Globus pallidus (tissue), 1 donor: ENCODE measurements around the gene ZCCHC24.
"Not testable (repeated sequence)": the region's sequence is repeated elsewhere in the genome, so short reads cannot be mapped to it uniquely, and the experiment has no call there.

ENCODE experiments used
- DNase-seq: peaks from one replicate; pipeline ENCODE4 v3.0.0-alpha.2; 2015; ENCODE audit warnings: low spot score

Gene ZCCHC24

DNA sequence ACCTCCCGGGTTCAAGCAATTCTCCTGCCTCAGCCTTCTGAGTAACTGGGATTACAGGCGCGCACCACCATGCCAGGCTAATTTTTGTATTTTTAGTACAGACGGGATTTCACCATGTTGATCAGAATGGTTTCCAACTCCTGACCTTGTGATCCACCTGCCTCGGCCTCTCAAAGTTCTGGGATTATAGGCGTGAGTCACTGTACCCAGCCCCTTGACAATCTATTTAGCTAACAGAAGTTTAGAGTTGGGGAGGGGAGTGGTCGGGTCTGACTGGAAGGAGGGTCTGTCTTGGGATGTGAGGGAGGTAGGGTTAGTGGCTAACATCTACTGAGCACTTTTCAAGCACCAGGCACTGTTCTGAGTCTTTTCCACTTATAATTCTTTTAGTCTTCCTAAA lies 27.0 kb upstream of the ZCCHC24 start:
- no peak for DNase-seq

GRCh38 chr10:79471776-79472175 lies 26.4 kb upstream of the ZCCHC24 start:
- DNase-seq: no peak

- DNase-seq: no peak
Observed at GRCh38 chr10:79470096-79470495, 24.7 kb upstream of the ZCCHC24 start.

GRCh38 chr10:79468841-79469585 lies 23.6 kb upstream of the ZCCHC24 start:
- DNase-seq: no peak

DNA sequence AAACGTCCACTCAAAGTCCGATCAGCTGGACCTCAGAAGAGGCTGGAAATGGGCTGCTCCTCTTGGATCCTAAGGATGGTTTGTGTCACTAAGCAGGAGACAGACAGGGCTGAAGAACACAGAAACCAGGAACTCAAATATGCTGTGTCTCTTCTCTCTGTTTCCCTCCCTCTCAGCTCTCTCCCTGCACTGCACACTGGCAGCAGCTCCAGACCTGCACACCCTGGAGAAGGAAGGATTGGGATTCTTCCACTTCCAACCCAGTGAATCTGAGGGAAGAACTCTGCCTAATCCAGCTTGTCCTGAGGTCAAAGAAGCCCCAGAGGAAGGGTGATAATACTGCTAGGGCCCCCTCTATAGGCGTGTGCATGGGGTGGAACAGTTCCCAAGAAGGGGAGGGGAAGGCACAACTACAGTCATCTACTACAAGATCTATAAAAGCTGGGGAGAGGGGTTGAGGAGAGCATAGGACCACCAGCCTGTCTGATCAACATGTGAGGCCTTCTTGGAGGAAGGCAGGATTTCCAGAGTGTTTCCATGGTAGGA lies 22.7 kb upstream of the ZCCHC24 start:
- DNase-seq: peak; percentile 35

DNA sequence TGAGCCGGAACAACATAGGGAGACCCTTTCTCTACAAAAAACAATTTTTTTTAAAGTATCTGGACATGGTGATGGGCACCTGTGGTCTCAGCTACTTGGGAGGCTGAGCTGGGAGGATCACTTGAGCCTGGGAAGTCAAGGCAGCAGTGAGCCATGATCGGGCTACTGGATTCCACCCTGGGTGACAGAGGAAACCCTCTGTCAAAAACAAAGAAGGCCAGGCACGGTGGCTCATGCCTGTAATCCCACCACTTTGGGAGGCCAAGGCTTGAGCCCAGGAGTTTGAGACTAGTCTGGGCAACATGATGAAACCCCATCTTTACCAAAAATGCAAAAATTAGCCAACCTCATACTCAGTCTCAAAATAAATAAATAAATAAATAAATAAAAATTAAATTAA lies 19.9 kb upstream of the ZCCHC24 start:
- no peak for DNase-seq

- DNase-seq: no peak
Observed at GRCh38 chr10:79463578-79464496, 18.4 kb upstream of the ZCCHC24 start.

DNA sequence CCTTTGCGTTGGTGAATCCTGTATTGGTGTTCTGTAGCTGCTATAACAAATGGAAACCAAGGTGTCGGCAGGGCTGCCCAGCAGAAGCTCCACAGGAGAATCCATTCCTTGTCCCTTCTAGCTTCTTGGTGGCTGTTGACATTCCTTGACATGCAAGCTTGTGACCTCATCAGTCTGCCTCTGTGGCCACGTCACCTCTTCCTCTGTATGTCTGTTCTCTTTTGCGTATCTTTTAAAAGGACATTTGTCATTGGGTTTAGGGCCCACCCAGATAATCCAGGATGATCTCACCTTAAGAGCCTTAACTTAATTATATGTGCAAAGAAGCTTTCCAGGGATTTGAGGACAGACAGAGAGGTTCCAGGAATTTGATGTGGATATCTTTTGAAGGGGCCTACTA lies 15.3 kb upstream of the ZCCHC24 start:
- DNase-seq: no peak

DNA sequence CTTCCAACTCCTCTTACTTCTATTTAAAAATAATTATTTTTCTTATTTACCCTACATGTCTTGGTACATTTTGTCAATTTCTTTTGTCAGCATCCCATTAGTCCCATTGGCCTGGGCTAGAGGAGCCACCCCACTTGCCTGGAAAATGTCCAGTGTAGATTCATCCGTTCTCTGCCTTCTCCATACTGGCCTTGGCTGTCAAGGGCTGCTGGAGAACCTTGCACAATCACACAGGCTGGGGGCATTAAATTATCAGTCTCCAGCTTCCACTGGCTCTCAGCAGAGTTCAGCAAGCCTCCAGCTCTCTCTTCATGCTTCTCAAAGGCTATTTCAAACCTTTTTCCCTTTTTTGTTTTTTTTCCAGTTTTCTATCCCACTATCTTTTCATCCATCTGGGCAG lies 13.8 kb upstream of the ZCCHC24 start:
- no peak for DNase-seq

- DNase-seq: no peak
Observed at GRCh38 chr10:79458483-79458882, 13.1 kb upstream of the ZCCHC24 start.

DNA sequence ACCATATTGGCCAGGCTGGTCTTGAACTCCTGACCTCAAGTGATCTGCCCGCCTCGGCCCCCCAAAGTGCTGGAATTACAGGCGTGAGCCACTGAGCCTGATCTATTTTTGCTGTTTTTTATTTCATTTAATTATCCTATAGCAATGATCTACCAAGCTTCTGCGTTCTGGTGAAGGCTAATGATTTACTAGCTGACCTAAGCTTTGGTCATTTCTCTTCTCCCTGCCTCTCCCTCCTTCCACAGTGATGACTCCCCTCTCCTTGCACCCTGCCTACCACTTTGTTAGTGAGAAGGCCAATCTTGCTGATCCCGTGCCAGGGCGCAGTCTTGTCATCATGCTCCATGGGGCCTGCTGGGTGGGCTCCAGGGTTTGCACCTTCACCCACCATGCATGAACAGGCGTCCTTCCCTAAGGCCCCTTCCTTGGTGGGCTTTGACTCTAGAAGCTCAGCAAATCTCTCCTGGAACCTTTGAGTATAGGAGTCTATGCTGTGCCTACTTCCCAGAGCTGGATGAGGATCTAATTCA lies 11.9 kb upstream of the ZCCHC24 start:
- no peak for DNase-seq

DNA sequence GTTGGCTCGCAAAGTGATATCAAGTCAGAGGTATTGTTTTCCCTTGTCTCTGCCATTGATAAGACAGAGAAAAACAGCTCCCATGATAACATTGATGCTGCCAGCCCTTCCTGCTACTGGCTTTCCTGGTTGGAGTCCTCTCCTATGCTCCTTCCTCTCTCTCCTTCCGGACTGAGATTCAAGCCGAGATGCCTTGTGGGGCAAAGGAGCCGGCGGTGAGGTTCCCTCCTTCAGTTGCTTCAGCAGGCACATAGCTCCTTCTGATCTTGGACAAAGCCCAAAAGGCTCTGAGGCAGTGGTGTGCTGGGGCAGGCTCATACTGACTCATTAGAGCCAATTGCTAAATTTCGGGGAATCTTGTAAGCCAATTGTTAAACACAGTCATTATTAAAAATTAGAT lies 8.8 kb upstream of the ZCCHC24 start:
- DNase-seq: no peak

DNA sequence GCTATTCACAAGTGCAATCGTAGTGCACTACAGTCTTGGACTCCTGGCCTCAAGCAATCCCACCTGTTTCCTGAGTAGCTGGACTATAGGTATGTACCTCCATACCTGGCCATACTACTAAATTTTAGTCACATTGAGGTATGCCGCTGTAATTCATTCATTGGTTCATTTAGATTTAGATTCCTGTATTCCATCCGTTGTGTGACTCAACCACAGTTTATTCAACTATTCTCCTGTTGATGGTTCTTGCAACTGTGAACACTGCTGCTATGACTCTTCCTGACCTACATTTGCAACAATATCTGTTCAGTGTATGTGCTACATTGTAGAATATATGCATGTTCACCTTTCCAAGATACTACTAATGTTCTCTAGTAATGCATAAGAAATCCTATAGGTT lies 8.0 kb upstream of the ZCCHC24 start:
- no peak for DNase-seq

- DNase-seq: no peak
Observed at GRCh38 chr10:79452174-79452611, 6.8 kb upstream of the ZCCHC24 start.

GRCh38 chr10:79451046-79451699 lies 5.7 kb upstream of the ZCCHC24 start:
- no peak for DNase-seq

GRCh38 chr10:79449181-79450146 lies 4.0 kb upstream of the ZCCHC24 start:
- DNase-seq: no peak

DNA sequence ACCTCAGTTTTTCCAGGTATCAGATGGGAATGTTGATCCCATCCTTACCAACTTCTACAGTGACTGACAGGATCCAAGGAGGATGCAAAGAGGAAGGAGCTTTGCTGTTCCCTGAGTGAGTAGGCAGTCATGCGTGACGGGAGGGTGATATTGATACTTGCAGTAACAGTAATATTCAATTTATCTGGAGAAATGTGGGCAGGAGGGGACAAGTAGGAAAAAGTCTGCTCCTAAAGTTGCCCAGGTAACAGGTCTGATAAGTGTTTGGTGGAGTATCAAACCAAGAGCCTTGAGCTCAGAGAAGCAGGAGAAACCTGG lies 3.3 kb upstream of the ZCCHC24 start:
- DNase-seq: no peak

DNA sequence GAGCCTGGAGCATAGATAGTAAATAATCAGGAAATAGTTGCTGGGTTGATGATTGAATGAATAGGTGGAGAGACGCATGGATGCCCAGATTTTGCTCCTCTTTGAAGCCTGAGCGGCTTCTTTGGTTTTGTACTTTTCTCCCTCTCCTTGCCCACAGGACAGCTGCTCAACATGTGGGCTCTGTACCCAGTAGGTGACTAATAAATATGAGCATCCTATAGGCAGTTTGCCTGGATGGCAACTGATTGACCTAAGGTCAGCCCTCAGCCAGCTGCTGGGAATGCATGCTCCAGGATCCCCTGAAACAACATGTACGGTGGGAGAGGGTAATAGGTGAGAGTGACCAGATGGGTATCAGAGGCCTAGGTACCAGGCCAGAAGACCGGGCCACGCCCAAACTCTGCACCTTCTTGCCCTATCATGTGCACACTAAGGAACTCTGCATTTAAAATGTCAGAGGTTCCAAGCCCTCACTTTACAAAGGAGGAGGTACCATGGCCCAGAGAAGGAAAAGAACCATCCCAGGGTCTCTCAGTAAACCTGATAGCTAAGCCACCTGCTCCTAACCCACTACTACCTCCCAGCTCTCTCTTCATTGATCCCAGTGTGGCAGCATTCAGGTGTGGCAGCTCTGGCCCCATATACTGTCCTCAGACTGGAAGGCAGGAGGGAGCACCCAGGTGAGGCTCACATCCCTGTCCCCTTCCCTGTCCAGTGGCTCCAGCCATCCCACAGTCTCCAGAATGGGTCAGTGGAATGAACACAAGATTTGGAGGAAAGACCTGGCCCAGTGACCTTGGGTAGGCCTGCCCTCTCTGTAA lies 2.7 kb upstream of the ZCCHC24 start:
- DNase-seq: no peak

DNA sequence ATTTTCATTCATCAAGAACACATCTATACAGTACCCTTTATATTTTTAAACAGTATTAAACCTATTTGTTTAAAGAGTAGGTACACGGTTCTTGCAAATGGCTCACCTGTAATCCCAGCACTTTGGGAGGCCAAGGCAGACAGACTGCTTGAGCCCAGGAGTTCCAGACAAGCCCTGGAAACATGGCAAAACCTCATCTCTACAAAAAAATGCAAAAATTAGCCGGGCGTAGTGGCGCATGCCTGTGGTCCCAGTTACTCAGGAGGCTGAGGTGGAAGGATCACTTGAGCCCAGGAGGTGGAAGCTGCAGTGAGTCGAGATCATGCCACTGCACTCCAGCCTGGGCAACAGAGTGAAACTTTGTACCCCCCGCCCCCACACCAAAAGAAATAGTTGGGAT lies 1.8 kb upstream of the ZCCHC24 start:
- not testable (repeated sequence) for DNase-seq

DNA sequence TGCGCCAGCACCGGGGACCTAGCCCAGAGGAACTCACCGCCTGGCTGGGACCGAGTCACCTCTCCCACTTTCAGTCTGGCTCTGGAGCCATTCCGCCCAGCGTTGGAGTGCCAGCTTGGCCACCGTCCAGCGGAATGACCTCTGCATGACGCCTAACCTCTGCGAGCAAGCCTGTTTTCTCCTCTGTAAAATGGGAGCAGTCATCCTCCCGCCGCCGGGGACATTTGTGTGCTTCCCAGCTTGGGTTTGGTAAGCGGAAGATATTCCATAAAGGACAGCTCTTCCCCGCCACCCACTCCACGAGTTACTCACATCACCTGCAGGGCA lies 1.3 kb upstream of the ZCCHC24 start:
- no peak for DNase-seq
